GM13977 (cell line): ENCODE results near the gene TACC3.
A peak's percentile ranks its signal among the peaks of the same experiment; 100 is the strongest.

Experiments
- DNase-seq: peaks from one replicate; pipeline ENCODE4 v3.0.0; 2012; ENCODE audit warnings: low spot score
- CTCF ChIP-seq: IDR thresholded peaks from 2 replicates; pipeline ENCODE4 v1.5.1; 2012; ENCODE audit warnings: mild to moderate bottlenecking, control low read depth; ENCODE audit not compliant: insufficient read depth; ENCODE audit errors: extremely low read depth, missing control alignments
- in situ Hi-C: fragments of 300-500 bp; cut with MboI; formaldehyde crosslinking; loops from one replicate; pipeline ENCODE4 v1.12.0; 2022; ENCODE audit warnings: low sequenced_read_pairs, low pct_unique_long_range_greater_than_20kb, mixed read lengths, inconsistent platforms; ENCODE audit not compliant: unreplicated experiment

The TACC3 gene

GRCh38 chr4:1726146-1726934, 5.0 kb downstream of the TACC3 start:
- peak; percentile 86 for DNase-seq
- in situ Hi-C loops, result loop anchor here (25.0 kb wide), 1 partner anchor 461 kb away; no protein-coding TSS in a partner anchor
- TF ChIP-seq CTCF, result peak; percentile 94

- in situ Hi-C loops, result loop anchor here (25.0 kb wide), 1 partner anchor 460 kb away; no protein-coding TSS in a partner anchor
- no peak for TF ChIP-seq CTCF
- DNase-seq, result no peak
Measured at GRCh38 chr4:1727117-1728031, 6.1 kb downstream of the TACC3 start.

- no peak for DNase-seq
- in situ Hi-C loops, result loop anchor here (25.0 kb wide), 1 partner anchor 459 kb away; no protein-coding TSS in a partner anchor
- TF ChIP-seq CTCF, result no peak
Measured at GRCh38 chr4:1728061-1728980, 7.0 kb downstream of the TACC3 start.

GRCh38 chr4:1730532-1731135, 9.3 kb downstream of the TACC3 start:
- no peak for DNase-seq
- in situ Hi-C loops, result loop anchor here (25.0 kb wide), 1 partner anchor 457 kb away; no protein-coding TSS in a partner anchor
- no peak for TF ChIP-seq CTCF

GRCh38 chr4:1731180-1731579, 9.9 kb downstream of the TACC3 start:
- TF ChIP-seq CTCF, result no peak
- DNase-seq, result no peak
- in situ Hi-C loops, result loop anchor here (25.0 kb wide), 1 partner anchor 456 kb away; no protein-coding TSS in a partner anchor
